Right ventricle myocardium superior (tissue), 1 donor: Measurements from ENCODE around the gene GK. TPM values are rescaled to one million over a fixed set of nuclear protein-coding genes. Genes with fewer than 3 reads are reported as not detected.
"Not testable (repeated sequence)": the region's sequence is repeated elsewhere in the genome, so short reads cannot be mapped to it uniquely, and the experiment has no call there.

Source experiments
- ATAC-seq: fragments of 200-7000 bp; cut with Tn5 transposase; one replicate; pipeline ENCODE4 v1.9.1; 2020; ENCODE audit warnings: mild to moderate bottlenecking; ENCODE audit not compliant: poor library complexity
- DNase-seq: peaks from one replicate; pipeline ENCODE4 v3.0.0-alpha.2; 2020
- intact Hi-C: fragments of 100-400 bp; cut with DNase I; formaldehyde crosslinking; loops from one replicate; pipeline ENCODE4 v1.11.2; 2022
- long read RNA-seq: library from polyadenylated mRNA; unstranded; transcript quantifications from one replicate; pipeline ENCODE4 v2.0.0, GENCODE V29; 2021
- total RNA-seq: library from RNA; stranded (reverse); fragmentation: NEBNext Ultra II Directional; extraction: Animal tissue kit (Norgen Biotek cat#: 25700); gene quantifications from one replicate; pipeline ENCODE4 v1.2.1, GENCODE V29; 2021
- donor health status: DM: no; HTN: yes; CAD: no; lungs with severe emphysema.

The GK gene
- total RNA-seq, result 9.1 TPM
- long read RNA-seq, result 0 reads

DNA sequence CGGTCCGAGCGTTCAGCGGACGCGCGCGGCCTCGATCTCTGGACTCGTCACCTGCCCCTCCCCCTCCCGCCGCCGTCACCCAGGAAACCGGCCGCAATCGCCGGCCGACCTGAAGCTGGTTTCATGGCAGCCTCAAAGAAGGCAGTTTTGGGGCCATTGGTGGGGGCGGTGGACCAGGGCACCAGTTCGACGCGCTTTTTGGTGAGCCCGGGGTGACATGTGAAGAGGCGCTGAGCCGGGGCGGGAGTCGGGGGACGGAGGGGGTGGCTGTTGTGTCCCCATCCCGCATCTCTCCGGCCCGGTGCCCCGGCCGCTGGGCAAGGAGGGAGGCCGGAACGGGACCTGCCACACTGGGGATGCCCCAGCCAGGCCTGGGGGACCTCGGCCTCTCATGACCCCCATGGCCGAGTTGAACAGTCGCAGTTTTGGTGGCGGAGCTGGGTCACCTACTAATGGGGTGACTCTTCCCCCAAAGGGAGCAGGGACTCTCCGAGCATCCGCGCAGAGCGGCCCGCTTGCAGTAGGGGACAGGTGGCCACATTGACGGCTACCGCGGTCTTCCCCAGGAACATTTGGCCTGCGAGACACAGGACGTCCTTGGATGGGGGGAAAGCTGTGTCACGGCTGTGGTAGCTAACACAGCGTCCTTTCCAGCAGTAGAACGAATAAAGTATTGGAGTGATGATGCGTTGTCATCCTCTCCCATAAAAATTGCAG lies at the start of gene GK:
GK (plus strand) TSS at position 9 of the 717 bp plus-strand sequence; CDS start at position 124, 115 bp downstream.
- ATAC-seq, result peak; percentile 46
- peak; percentile 40 for DNase-seq
- intact Hi-C loops, result no loop called here

DNA sequence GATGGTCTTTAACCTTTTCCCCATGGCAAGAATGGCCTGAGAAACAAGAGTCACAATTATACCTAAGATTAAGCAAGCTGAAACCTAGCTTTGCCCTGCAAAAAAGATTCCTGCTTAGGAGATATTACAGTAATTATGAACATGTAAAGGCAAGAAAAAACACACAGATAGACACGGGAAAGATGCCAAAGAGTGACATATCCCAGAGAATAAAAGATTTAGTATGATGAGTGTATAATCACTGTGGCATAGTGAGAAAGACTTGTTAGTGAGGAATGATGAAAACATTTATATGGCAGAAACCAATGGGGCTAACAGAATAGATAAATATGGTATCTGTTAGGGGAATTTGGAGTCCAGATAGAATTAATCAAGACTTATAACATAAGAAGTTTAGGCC lies 46.1 kb upstream of the GK start:
- no peak for ATAC-seq
- intact Hi-C loops, result no loop called here

DNA sequence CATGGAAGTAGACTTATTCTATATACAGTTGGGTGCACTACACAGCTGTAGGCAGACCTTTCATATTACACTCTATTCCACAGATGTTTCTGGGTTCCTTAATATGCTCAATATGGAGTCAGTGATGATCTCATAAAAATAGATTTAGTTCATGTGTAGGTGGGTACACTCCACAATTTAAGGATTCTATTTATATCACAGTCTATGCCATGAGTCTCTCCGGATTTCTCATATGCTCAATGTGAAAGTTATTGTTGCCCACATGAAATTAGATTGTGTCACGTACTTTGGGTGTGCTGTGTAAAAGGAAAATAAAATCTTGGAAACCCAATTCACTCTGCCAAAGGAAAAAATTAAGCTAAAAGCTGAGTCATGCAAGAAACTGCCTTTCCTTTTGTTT lies 43.2 kb upstream of the GK start:
- intact Hi-C loops, result no loop called here
- ATAC-seq, result no peak

More for the DNA sequence above, 46.1 kb upstream of the GK start:
- DNase-seq, result no peak

DNA sequence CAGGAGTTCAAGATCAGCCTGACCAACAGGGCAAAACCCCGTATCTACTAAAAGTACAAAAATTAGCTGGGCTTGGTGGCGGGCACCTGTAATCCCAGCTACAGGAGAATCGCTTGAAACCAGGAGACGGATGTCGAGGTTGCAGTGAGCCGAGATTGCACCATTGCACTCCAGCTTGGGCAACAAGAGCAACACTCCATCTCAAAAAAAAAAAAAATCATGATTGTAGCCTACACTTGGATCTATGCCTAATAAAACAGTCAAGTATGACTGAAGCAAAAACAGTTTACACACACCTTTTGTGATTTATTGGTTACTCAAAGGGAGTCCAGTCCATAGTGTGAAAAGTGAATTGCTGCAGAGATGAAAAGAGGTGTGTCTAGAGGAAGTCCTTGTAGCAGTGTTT lies 41.0 kb upstream of the GK start:
- DNase-seq (no peak), ATAC-seq (no peak)
- intact Hi-C loops, result no loop called here

More for the DNA sequence above, 43.2 kb upstream of the GK start:
- no peak for DNase-seq

DNA sequence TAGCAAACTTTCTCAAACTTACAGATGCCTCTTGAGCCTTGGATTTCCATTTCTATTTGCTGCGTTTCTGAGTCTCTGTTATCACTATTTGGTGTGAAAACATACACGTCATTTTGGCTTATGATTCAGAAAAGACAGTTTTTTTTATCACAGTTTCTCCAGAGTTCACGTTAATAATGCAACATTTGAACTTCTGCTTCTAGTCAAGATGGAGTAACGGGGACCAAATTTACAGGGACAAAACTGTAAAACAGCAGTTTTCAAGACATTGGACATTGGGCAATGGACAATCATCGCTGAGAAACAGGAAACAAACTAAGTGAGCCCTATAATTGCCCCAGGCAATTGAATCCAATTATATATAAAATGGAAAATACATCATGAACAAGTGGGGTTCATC lies 39.5 kb upstream of the GK start:
- no peak for ATAC-seq
- intact Hi-C loops, result no loop called here
- no peak for DNase-seq

DNA sequence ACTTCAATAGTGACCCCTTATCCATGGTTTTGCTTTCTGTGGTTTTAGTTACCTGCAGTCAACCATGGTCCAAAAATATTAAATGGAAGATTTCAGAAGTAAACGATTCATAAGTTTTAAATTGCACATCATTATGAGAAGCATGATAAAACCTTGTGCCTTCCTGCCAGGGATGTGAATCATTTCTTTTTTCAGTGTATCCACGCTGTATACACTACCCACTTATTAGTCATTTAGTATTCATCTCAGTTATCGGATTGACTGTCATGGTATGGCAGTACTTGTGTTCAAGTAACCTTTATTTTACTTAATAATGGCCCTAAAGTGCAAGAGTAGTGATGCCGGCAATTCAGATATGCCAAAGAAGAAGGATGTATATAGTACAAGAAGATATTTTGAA lies 38.0 kb upstream of the GK start:
- DNase-seq (no peak), ATAC-seq (no peak)
- intact Hi-C loops, result no loop called here

DNA sequence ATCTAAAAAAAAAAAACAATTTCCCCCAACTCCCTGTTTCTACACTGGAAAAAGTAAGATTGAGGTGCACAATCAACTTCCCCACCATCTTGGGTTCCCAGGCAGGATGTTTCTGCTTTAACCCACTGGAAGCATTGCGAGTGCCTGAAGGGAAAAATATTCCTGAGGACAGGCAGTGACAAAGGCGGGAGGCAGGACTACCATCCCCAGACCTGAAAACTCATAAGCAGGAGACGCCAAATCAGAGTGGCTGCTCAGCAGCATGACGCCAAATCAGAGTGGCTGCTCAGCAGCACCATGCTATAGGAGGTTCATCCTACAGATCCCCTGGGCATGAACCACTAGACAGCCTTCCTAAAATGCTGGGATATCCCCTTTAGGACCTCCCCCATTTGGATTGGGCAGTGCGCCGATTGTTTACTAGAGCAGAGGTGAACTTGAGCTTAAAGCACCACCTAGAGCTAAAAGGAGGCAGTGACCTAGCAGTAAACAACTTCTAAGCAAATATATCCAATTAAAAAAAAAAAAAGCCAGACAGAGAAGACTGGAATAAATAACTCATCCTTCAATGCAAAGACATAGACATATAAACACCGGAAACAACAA lies 35.0 kb upstream of the GK start:
- DNase-seq (no peak), ATAC-seq (no peak)
- intact Hi-C loops, result no loop called here

DNA sequence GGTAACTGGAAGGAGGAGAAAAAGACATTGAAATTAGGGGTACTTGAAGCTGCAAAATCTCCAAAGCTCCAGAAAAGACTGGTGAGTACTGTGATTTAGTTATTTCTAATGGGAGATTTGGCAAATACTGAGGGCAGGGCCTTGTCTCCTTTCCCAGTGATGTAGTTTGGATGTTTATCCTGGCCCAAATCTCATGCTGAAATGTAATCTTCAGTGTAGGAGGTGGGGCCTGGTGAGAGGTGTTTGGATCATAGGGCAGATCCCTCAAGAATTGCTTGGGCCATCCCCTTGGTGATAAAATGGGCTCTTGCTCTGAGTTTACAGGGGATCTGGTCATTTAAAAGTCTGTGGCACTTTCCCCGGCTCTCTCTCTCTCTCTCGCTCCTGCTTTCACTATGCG lies 33.1 kb upstream of the GK start:
- no peak for ATAC-seq
- DNase-seq, result no peak
- intact Hi-C loops, result no loop called here

DNA sequence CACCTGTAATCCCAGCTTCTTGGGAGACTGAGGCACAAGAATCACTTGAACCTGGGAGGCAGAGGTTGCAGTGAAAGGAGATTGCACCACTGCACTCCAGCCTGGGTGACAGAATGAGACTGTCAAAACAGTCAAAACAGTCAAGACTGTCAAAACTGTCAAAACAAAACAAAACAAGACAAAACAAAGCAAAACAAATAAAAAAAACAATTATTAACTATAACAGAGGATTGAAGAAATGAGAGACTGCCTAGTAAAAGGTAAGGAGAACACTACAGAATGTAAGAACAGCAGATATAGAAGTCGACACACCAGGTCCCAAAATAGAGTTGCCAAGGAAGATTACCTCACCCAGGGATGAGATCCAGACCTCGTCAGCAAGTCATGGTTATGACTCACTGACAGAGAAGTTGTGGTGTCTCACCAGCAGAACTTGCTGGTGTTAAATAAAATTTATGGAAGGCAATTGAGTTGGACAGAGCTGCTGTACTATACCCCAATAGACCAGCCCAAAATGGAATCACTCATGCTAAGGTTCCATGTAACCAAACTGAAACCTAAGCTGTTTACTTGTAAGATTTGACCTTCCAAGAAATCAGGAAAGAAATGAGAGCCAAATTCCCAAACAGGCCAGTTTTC lies 32.1 kb upstream of the GK start:
- no peak for DNase-seq
- ATAC-seq, result peak; percentile 91
- intact Hi-C loops, result no loop called here

DNA sequence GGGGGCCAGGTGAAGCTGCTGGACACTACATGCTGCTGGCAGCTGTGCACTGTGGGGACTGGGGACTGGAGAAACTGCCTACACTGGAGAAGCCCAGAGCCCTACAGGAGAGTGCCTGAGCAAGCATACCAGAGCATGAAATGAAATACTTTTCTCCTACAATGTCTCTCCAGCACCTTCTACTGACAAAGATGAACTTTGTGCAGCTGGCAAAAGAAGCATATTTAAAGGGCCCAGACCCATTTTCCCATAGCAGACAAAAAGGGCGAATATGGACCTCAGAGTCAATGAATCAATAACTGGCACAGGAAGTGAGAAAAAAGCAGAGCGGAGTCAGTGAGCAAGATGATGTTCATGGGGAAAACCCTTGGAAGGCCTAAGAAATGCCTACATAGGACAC lies 30.9 kb upstream of the GK start:
- ATAC-seq (no peak), DNase-seq (no peak)
- intact Hi-C loops, result no loop called here

DNA sequence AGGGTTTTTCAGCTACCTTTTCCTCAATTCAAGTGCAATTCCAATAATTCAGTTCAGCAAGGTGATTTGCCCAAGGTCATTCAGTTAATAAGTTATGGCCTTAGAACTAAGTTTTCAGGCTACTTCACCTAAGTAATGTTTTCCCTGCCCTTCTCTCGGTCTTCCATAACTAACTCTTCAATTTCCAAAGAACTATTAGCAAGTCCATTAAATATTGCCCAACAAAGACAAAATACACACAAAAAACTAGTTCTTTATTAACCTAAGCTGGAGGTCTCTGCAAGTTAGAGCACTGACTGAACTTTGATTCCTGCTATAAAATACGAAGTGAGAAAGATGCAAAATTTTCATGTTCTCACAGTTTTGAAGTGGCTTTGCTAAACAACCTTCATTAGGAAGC lies 26.8 kb upstream of the GK start:
- DNase-seq (no peak), ATAC-seq (no peak)
- intact Hi-C loops, result no loop called here

DNA sequence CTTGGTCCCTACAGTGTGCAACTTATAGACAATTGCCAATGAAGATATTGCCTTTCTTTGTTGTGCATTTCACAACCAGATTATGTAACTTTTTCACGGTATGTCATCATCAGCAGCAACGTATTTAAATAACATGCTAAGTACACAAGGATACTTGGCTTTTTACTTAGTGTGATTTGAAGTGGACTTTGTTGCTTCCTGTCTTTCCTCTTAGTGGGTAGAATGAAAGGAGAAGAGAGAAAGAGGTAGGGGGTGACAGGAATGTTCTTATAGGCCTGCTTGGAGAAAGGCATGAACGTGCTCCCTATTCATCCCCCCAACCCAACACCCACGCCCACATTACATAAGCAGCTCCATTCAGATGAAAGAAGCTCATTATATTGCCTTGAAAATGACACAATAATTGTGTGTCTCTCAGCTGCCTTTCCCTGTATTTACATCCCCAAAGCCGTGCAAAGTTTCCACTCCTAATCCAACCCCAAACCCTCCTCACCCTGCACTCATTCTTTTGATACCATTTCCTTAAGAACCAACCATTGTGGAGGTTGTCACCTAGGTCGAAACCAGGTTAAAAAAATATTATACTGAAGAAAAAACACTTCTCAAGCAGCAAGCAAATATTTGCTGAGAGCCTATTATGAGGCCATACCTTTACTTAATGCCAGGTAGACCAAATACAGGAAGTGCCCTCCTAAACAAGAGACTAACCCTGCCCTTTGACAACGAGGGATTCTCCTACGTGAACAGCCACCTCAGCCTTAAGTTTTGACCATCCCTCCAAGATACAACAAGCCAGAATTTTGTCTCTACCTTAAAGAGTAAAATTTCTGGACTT lies 25.2 kb upstream of the GK start:
- intact Hi-C loops, result no loop called here
- no peak for ATAC-seq
- no peak for DNase-seq

DNA sequence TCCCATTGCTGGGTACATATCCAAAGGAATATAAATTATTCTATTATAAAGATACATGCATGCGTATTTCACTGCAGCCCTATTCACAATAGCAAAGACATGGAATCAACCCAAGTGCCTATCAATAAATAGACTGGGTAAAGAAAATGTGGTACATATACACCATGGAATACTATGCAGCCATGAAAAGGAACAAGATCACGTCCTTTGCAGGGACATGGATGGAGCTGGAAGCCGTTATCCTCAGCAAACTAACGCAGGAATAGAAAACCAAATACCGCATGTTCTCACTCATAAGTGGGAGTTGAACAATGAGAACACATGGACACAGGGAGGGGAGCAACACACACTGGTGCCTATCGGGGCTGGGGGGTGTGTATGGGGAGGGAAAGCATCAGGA lies 19.2 kb upstream of the GK start:
- not testable (repeated sequence) for ATAC-seq, DNase-seq
- intact Hi-C loops, result loop anchor here (10.0 kb wide), 1 partner anchor 81 kb away; no protein-coding TSS in a partner anchor

DNA sequence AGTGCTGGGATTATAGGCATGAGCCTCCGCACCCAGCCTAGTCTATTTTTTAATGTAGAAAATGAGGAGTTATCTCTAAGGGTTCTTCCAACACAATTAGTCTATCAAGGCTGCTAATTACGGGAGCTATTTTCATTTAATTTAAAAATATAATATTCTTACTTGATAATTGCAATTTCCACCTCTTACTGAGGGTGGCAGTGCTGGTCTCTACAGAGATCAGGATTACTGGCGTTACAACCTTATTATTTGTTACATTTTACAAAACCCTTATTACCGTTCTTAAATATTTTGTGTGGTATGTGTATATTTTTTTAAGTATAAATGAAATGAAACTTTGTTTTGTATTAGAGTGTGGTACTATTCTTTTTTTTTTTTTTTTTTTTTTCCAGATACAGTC lies 17.6 kb upstream of the GK start:
- ATAC-seq (no peak), DNase-seq (no peak)
- intact Hi-C loops, result loop anchor here (10.0 kb wide), 1 partner anchor 79 kb away; no protein-coding TSS in a partner anchor

DNA sequence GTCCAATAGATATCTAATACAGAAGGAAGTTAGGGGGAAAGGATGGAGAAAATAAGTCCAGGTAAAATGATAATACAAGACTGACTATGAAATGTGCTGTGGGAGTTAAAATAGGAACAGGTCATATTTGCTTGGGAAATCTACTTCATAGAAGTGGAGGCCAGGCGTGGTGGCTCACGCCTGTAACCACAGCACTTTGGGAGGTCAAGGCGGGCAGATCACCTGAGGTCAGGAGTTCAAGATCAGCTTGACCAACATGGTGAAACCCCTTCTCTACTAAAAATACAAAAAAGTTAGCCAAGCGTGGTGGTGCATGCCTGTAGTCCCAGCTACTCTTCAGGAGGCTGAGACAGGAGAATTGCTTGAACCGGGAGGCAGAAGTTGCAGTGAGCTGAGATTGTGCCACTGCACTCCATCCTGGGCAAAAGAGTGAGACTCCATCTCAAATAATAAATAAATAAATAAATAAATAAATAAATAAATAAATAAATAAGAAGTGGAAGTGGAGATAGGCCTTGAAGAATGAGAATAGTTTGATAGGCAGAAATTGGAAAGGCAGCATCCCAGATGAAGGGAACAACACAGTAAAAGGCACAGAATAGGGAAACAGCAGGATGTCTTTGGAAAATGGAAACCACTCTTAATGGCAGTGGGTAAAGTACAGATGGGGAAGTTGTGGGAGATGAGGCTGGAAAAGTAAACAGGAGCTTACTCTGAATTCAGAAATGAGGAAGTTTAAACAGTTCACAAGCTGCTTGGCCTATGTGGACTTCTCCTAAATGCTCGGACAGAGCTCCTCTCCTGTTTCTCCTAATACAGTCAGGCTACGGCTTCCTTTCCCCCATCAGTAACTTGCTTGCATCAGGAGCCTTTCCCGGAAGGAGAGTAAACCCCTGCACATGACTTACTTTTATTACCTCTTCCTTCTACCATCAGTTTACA lies 15.1 kb upstream of the GK start:
- intact Hi-C loops, result loop anchor here (10.0 kb wide), 1 partner anchor 77 kb away; no protein-coding TSS in a partner anchor
- peak; percentile 36 for ATAC-seq
- no peak for DNase-seq

DNA sequence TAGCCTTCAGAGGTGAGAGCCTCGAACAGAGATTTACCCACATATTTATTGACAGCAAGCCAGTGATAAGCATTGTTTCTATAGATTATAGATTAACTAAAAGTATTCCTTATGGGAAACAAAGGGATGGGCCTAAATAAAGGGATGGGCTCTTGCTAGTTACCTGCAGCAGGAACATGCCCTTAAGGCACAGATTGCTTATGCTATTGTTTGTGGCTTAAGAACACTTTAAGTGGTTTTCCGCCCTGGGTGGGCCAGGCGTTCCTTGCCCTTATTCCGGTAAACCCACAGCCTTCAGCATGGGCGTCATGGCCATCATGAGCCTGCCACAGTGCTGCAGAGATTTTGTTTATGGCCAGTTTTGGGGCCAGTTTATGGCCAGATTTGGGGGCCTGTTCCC lies 13.5 kb upstream of the GK start:
- not testable (repeated sequence) for DNase-seq, ATAC-seq
- intact Hi-C loops, result loop anchor here (10.0 kb wide), 1 partner anchor 75 kb away; no protein-coding TSS in a partner anchor

DNA sequence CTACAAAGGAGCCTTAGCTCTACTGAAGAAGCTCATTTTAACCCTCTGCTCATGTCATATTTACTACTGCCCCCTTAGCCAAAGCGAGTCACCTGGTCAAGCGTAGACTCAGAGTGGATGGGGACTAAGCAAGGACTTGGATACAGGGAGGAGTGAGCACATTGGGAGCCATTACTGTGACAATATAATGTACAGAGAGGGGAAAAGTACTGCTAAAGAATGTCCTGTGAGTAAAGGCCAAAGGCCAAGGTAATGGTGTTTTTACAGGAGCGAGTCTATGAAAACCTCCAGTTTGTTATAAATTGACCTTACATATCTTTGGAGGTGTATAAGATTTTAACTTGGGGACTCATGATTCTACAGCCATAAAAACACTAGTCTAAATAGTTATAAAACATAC lies 10.6 kb upstream of the GK start:
- ATAC-seq (no peak), DNase-seq (no peak)
- intact Hi-C loops, result no loop called here

DNA sequence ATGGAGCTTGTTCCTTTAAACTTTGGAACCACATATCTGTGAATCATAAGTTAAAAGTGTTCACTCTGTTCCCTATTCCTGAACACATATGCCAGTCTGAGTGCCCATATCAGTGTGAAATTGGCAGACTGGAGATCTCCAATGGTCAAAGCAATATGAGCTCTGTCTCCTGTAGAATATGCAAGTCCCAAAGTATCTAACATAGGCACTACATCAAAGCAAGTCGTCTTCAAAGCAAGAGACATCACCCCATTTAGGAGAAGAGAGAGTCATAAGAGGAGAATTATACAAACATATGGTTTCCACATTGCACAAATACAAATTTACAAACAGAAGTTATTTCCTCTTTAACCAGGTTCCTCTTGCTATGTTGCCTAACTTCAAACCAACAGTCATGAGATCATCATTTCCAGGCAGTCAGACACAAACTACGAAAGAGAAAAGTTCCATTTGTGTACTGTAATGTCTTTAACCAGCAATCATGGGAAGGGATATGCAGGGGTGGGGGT lies 9.9 kb upstream of the GK start:
- DNase-seq (no peak), ATAC-seq (peak; percentile 62)
- intact Hi-C loops, result no loop called here
